ENCODE measurements around the gene WNT8B.
A peak's percentile ranks its signal among the peaks of the same experiment; 100 is the strongest.

Gene WNT8B

GRCh38 chr10:100519311-100520051, 56.7 kb downstream of the WNT8B start, which contains the start of gene SEC31B:
TSS of gene SEC31B (minus strand) at chr10:100519861. CDS start at chr10:100516952, 2,909 bp downstream.
- no peak for DNase-seq

DNA sequence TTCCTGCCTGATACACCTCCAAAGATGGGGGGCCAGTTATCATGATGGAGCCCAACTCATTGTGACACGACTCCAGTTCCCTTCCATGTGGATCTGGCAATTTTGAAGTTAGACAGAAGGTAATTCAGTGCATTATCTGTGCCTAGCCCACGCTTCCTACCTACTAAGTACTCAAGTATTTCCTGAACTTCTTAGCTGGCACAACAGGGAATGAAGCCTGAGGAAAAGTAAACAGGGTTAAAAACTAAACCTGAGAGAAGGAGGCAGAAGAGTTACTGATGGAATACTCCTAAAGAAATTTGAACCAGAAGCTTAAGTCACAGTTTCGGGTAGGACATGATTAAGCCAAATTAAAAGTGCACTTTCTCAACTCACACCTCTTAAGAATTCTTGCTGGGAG, 58.0 kb downstream of the WNT8B start:
- no peak for DNase-seq

- DNase-seq, result no peak
Observed at GRCh38 chr10:100522107-100522801, 59.4 kb downstream of the WNT8B start.

- no peak for DNase-seq
Observed at GRCh38 chr10:100522945-100523344, 60.1 kb downstream of the WNT8B start.

GRCh38 chr10:100524206-100524605, 61.4 kb downstream of the WNT8B start:
- no peak for DNase-seq

GRCh38 chr10:100524638-100525037, 61.8 kb downstream of the WNT8B start:
- no peak for DNase-seq

DNA sequence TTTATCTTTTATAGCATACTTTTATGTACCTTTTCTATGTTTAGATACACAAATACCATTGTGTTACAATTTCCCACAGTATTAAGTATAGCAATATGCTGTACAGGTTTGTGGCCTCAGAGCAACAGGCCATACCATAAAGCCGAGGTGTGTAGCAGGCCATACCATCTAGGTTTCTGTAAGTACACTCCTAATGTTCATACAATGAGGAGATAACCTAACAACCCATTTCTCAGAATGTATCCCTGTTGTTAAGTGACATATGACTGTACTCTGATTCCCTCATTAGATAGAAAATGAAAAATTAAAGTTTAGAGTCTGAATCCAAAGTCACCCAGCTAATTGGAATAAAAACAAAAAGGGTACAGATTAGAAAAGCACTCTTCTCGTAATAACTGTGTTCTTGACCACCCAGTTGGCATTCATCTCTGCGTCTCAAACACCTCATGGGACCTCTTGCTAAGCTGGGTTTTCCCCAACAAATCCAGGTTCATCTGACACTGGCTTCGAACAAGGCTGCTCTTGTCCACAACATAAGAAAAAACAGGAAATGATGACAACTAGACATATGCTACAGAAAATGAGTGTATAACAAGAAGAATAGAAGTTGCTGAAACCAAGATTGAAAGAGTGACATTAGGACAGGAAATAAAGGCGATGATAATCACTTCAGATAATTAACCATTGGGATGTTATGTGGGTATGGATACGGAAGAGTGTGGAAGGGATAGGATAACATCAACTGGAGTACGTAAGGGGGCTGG, 65.5 kb downstream of the WNT8B start:
- DNase-seq, result peak; percentile 51

GRCh38 chr10:100528921-100529474, 66.2 kb downstream of the WNT8B start:
- no peak for DNase-seq

GRCh38 chr10:100529475-100530298, 66.9 kb downstream of the WNT8B start, which contains the start of gene NDUFB8:
TSS of gene NDUFB8 (minus strand) at chr10:100529871. CDS start at chr10:100529851, 20 bp downstream.
- peak; percentile 89 for DNase-seq

- no peak for DNase-seq
Observed at GRCh38 chr10:100531761-100532160, 69.0 kb downstream of the WNT8B start.
